Measurements from ENCODE around the gene PTPN9. TPM values are rescaled to one million over a fixed set of nuclear protein-coding genes. Genes with fewer than 3 reads are reported as not detected.
"Not testable (repeated sequence)": the region's sequence is repeated elsewhere in the genome, so short reads cannot be mapped to it uniquely, and the experiment has no call there.

PTPN9 gene
- total and polyA plus RNA-seq, 4 experiments from 2014 or later: 15.9 to 31.7 (median 21.5) TPM

DNA sequence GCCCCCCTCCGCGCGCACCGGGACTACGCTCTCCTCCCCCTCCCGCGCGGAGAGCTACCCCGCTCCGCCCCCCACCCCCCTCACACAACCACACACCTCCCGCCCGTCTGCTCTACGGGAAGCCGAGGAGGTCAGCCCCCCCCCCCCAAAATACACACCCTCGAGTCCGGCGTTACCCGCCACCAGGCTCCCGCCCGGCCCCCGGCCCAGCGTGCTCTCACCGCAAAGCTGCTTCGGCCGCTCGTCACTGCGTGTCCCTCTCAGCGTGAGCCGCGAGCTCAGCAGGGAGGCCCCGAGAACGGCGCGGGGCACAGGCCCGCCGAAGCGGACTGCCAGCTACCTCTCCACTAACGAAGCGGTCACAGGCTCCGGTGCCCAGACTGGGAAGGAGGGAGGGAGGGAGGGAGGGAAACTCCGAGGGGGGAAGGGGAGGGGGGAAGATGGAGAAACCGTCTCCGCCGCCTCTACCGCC is 127.9 kb downstream of the PTPN9 start:
- H3K27me3 Mint-ChIP-seq: peaks cover 0 to 2% of the 10 kb centered on the region in 2 donors
- Histone ChIP-seq H3K4me3 (ENCODE audit: low read length in 2 of 2) (peak overlapping the region; percentile 42 to 76), H3K27me3 (ENCODE audit: insufficient read depth, low read length) (no peaks in the 10 kb centered on the region), H3K27ac (ENCODE audit: low read depth, low read length) (peak overlapping the region; percentile 98), H3K4me1 (ENCODE audit: insufficient read depth, low read length) (peaks cover 57% of the 10 kb centered on the region), H3K9me3 (ENCODE audit: control insufficient read depth in 1 of 2, low read length in 2 of 2) (no peaks in the 10 kb centered on the region), H3K36me3 (ENCODE audit: insufficient read depth, low read length) (no peaks in the 10 kb centered on the region)
- H3K36me3 Mint-ChIP-seq: peaks cover 0 to 25% of the 10 kb centered on the region in 2 donors
- H3K9me3 Mint-ChIP-seq: no peaks in the 10 kb centered on the region
- peaks cover 36 to 74% (median 50%) of the 10 kb centered on the region in 4 donors for H3K4me1 Mint-ChIP-seq
- DNase-seq: no peak
- intact Hi-C loops (cut with micrococcal nuclease): loop anchor here (1.0 to 10.0 kb wide), 13 partner anchors 83 to 1974 kb away; partner anchors contain the start of genes ARID3B, C15orf39, CLK3 and COX5A
- H3K4me3 Mint-ChIP-seq: peak overlapping the region; percentile 90 to 99 (median 97)
- POLR2A ChIA-PET (ENCODE audit: partially characterized antibody): interaction anchor here (0.8 to 7.2 kb wide), 24 partner anchors 8 to 1457 kb away, joined by 3 to 222 read pairs (median 6); partner anchors contain the start of genes C15orf39, CLK3, CSK and IMP3
- CTCF ChIA-PET (ENCODE audit: partially characterized antibody): interaction anchor here (0.7 to 5.6 kb wide), 7 partner anchors 16 to 196 kb away, joined by 3 to 62 read pairs (median 4); partner anchors contain the start of genes IMP3, MAN2C1 and SNX33
- H3K27ac Mint-ChIP-seq: peak overlapping the region; percentile 98 to 100 (median 99)

DNA sequence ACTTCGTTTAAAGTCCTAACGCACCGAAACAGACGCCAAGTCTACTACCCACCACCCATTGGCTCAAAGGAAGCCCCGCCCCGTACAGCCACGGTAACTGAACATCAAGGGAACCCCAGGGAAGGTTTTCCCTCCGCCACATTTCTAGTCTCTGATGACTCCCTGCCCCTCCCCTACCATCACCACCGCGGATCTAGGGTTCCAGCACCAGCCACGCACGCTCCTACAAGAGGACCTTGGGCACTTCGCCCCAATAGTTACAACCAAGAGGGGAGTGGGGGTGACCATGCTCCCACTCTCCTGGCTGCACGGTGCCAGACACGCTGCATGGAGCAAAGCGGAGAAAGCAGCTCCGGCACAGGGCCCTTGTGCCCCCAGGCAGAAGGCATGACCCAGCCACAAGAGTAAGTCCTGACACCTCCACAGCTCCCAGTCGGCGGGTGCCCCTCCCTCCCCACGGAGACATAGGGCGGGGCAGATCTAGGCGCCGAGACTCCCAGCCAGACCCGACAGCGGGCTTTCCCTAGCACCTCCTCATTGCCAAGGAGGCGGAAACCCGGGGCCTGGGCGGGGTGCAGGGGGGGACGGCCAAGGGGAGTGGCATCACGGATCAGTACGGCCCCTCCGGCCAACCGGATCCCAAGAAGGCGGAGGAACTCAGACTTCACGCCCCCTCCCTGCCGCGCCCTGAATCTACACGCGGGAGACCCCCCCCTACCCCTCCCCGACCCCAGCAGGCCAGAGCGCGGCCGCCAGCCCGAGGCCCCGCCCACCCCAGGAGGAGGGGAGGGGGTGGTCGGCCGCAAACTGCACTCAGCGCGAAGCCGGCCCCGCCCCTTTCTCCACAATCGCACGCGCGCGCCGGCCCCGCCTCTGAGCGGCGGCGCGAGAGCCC is 128.6 kb downstream of the PTPN9 start:
- intact Hi-C loops (cut with micrococcal nuclease): loop anchor here (1.0 to 10.0 kb wide), 13 partner anchors 82 to 1974 kb away; partner anchors contain the start of genes ARID3B, C15orf39, CLK3 and COX5A
- peaks cover 0 to 2% of the 10 kb centered on the region in 2 donors for H3K27me3 Mint-ChIP-seq
- peak overlapping the region; percentile 58 to 81 for H3K4me3 ChIP-seq (ENCODE audit: low read length in 2 of 2)
- peak overlapping the region; percentile 90 to 98 (median 96) for H3K4me3 Mint-ChIP-seq
- peaks cover 0 to 22% of the 10 kb centered on the region in 2 donors for H3K36me3 Mint-ChIP-seq
- peak overlapping the region; percentile 91 to 100 (median 99) for H3K27ac Mint-ChIP-seq
- H3K27ac ChIP-seq (ENCODE audit: low read depth, low read length): peak overlapping the region; percentile 98
- POLR2A ChIA-PET (ENCODE audit: partially characterized antibody): interaction anchor here (0.8 to 7.2 kb wide), 15 partner anchors 9 to 852 kb away, joined by 3 to 222 read pairs (median 8); partner anchors contain the start of genes CLK3, IMP3, MAN2C1 and NEIL1
- H3K27me3 ChIP-seq (ENCODE audit: insufficient read depth, low read length): no peaks in the 10 kb centered on the region
- DNase-seq: peak; percentile 91 to 99 (median 94)
- H3K4me1 ChIP-seq (ENCODE audit: insufficient read depth, low read length): peaks cover 61% of the 10 kb centered on the region
- H3K36me3 ChIP-seq (ENCODE audit: insufficient read depth, low read length): no peaks in the 10 kb centered on the region
- H3K9me3 ChIP-seq (ENCODE audit: control insufficient read depth in 1 of 2, low read length in 2 of 2): no peaks in the 10 kb centered on the region
- H3K9me3 Mint-ChIP-seq: no peaks in the 10 kb centered on the region
- CTCF ChIA-PET (ENCODE audit: partially characterized antibody): interaction anchor here (0.9 to 5.6 kb wide), 5 partner anchors 31 to 190 kb away, joined by 3 to 62 read pairs (median 7); partner anchors contain the start of genes IMP3 and MAN2C1
- H3K4me1 Mint-ChIP-seq: peaks cover 40 to 76% (median 53%) of the 10 kb centered on the region in 4 donors

DNA sequence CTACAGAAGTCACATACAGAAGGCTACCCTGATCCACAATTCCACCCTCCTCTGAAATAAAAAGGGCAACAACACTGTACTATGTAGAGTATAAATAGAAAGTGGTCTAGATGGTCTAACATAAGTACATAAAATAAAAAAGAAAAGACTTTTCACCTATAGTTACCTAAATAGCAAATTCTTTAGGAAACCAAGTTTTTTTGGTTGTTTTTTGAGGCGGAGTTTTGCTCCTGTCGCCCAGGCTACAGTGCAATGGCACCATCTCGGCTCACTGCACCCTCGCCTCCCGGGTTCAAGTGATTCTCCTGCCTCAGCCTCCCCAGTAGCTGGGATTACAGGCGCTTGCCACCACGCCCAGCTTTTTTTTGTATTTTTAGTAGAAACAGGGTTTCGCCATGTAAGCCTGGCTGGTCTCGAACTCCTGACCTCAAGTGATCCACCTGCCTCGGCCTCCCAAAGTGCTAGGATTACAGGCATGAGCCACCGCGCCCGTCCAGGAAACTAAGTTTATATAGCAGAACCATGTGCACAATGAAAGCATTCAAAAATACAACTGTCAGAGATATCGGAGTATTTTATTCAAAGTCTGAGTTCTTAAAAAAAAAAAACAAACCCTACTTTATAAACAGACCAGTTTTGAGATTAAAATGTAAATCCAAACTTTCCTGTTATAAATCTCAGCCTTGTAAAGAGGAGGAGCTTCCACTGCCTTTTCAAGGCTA is 129.4 kb downstream of the PTPN9 start:
- no peak for DNase-seq
- H3K4me1 Mint-ChIP-seq: peaks cover 40 to 77% (median 54%) of the 10 kb centered on the region in 4 donors
- H3K27me3 Mint-ChIP-seq: peaks cover 0 to 2% of the 10 kb centered on the region in 2 donors
- H3K36me3 Mint-ChIP-seq: peaks cover 0 to 19% of the 10 kb centered on the region in 2 donors
- no peaks in the 10 kb centered on the region for H3K36me3 ChIP-seq (ENCODE audit: insufficient read depth, low read length)
- no peaks in the 10 kb centered on the region for H3K9me3 ChIP-seq (ENCODE audit: control insufficient read depth in 1 of 2, low read length in 2 of 2)
- H3K4me3 Mint-ChIP-seq: peak overlapping the region; percentile 90 to 98 (median 96)
- POLR2A ChIA-PET (ENCODE audit: partially characterized antibody): interaction anchor here (0.6 to 7.2 kb wide), 11 partner anchors 8 to 503 kb away, joined by 3 to 222 read pairs (median 8); partner anchors contain the start of genes IMP3, MAN2C1, NEIL1 and PTPN9
- peak overlapping the region; percentile 98 for H3K27ac ChIP-seq (ENCODE audit: low read depth, low read length)
- intact Hi-C loops (cut with micrococcal nuclease): loop anchor here (2.0 to 10.0 kb wide), 9 partner anchors 97 to 1975 kb away; partner anchors contain the start of genes ARID3B, C15orf39, CLK3 and COX5A
- H3K27ac Mint-ChIP-seq: peak overlapping the region; percentile 91 to 99 (median 98)
- H3K4me3 ChIP-seq (ENCODE audit: low read length in 2 of 2): peak overlapping the region; percentile 58 to 81
- peaks cover 69% of the 10 kb centered on the region for H3K4me1 ChIP-seq (ENCODE audit: insufficient read depth, low read length)
- H3K9me3 Mint-ChIP-seq: no peaks in the 10 kb centered on the region
- CTCF ChIA-PET (ENCODE audit: partially characterized antibody): interaction anchor here (2.1 kb wide), 1 partner anchor 82 kb away, joined by 7 read pairs; the partner anchor contains the start of gene MAN2C1
- no peaks in the 10 kb centered on the region for H3K27me3 ChIP-seq (ENCODE audit: insufficient read depth, low read length)

DNA sequence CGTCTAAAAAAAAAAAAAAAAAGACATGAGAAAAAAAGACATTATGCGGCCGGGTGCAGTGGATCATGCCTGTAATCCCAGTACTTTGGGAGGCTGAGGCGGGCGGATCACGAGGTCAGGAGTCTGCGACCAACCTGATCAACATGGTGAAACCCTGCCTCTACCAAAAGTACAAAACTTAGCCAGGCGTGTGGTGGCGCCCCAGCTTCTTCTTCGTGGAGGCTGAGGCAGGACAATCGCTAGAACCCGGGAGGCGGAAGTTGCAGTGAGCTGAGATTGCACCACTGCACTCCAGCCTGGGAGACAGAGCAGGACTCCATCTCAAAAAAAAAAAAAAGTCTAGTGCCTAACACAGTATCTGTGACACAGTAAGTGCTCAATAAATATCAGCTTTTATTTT is 130.9 kb downstream of the PTPN9 start:
- DNase-seq; H3K27ac ChIP-seq (ENCODE audit: low read depth, low read length); H3K27me3 ChIP-seq (ENCODE audit: insufficient read depth, low read length); H3K9me3 Mint-ChIP-seq; H3K9me3 ChIP-seq (ENCODE audit: control insufficient read depth in 1 of 2, low read length in 2 of 2); H3K27me3 Mint-ChIP-seq; H3K36me3 ChIP-seq (ENCODE audit: insufficient read depth, low read length); intact Hi-C loops (cut with micrococcal nuclease); H3K4me3 ChIP-seq (ENCODE audit: low read length in 2 of 2): not testable (repeated sequence)
- CTCF ChIA-PET (ENCODE audit: partially characterized antibody): interaction anchor here (2.1 kb wide), 1 partner anchor 80 kb away, joined by 7 read pairs; the partner anchor contains the start of gene MAN2C1
- POLR2A ChIA-PET (ENCODE audit: partially characterized antibody): interaction anchor here (1.1 kb wide), 1 partner anchor 25 kb away, joined by 4 read pairs; no protein-coding TSS in a partner anchor
- Mint-ChIP-seq H3K27ac (peak overlapping the region in 2 of 7 donors; percentile 29 to 98), H3K36me3 (peaks cover 0 to 20% of the 10 kb centered on the region in 2 donors), H3K4me3 (peak overlapping the region in 2 of 8 donors; percentile 23 to 40), H3K4me1 (peaks cover 38 to 75% (median 57%) of the 10 kb centered on the region in 4 donors)
- peaks cover 79% of the 10 kb centered on the region for H3K4me1 ChIP-seq (ENCODE audit: insufficient read depth, low read length)

DNA sequence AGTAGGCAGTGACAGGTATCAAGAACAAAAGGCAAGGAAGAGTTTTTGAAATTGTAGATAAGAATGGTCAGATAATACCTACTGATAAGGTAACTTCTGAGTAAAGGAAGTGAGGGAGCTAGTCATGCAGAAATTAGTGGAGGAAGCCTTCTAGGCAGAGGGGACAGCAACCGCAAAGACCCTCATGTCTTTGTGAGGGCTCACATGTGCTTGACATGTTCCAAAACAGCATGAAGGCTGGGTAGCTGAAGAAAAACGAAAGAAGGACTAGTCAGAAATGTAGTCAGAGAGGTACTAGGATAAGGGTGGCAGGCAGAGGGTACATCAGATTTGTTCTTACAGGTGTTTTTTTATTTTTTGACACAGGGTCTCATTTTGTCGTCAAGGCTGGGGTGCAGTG is 133.0 kb downstream of the PTPN9 start:
- H3K4me1 Mint-ChIP-seq: peaks cover 36 to 67% (median 56%) of the 10 kb centered on the region in 4 donors
- ChIA-PET CTCF (ENCODE audit: partially characterized antibody) (interaction anchor here (0.8 to 3.0 kb wide), 5 partner anchors 8 to 659 kb away, joined by 3 to 12 read pairs (median 3); partner anchors contain the start of gene MAN2C1), POLR2A (ENCODE audit: partially characterized antibody) (interaction anchor here (0.7 to 2.9 kb wide), 8 partner anchors 9 to 194 kb away, joined by 3 to 41 read pairs (median 4); partner anchors contain the start of genes IMP3 and MAN2C1)
- H3K9me3 ChIP-seq (ENCODE audit: control insufficient read depth in 1 of 2, low read length in 2 of 2): no peaks in the 10 kb centered on the region
- intact Hi-C loops (cut with micrococcal nuclease): no loop called here
- H3K36me3 Mint-ChIP-seq: peaks cover 0 to 19% of the 10 kb centered on the region in 2 donors
- H3K9me3 Mint-ChIP-seq: no peaks in the 10 kb centered on the region
- peaks cover 78% of the 10 kb centered on the region for H3K4me1 ChIP-seq (ENCODE audit: insufficient read depth, low read length)
- no peaks in the 10 kb centered on the region for H3K27me3 Mint-ChIP-seq
- no peak overlapping the region for H3K4me3 ChIP-seq (ENCODE audit: low read length in 2 of 2)
- no peak overlapping the region for H3K27ac ChIP-seq (ENCODE audit: low read depth, low read length)
- H3K27me3 ChIP-seq (ENCODE audit: insufficient read depth, low read length): no peaks in the 10 kb centered on the region
- no peaks in the 10 kb centered on the region for H3K36me3 ChIP-seq (ENCODE audit: insufficient read depth, low read length)
- H3K4me3 Mint-ChIP-seq: peak overlapping the region; percentile 10 to 83 (median 58)
- peak in 4 of 5 donors; percentile 15 to 48 (median 22) for DNase-seq
- H3K27ac Mint-ChIP-seq: peak overlapping the region; percentile 1 to 76 (median 46)

DNA sequence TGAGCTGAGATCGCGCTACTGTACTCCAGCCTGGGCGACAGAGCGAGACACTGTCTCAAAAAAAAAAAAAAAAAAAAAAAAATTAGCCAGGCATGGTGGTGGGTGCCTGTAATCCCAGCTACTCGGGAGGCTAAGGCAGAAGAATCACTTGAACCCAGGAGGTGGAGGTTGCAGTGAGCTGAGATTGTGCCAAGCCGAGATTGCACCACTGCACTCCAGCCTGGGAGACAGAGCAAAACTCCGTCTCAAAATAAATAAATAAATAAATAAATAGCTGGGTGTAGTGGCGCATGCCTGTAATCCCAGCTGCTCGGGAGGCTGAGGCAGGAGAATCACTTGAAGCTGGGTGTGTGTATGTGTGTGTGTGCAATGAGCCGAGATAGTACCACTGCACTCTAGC is 133.8 kb downstream of the PTPN9 start:
- H3K27ac Mint-ChIP-seq: not testable (repeated sequence)

More for the DNA sequence above, 133.8 kb downstream of the PTPN9 start:
- POLR2A ChIA-PET (ENCODE audit: partially characterized antibody): interaction anchor here (0.8 to 2.9 kb wide), 6 partner anchors 10 to 195 kb away, joined by 3 to 41 read pairs (median 6); partner anchors contain the start of genes IMP3 and MAN2C1
- H3K27ac ChIP-seq (ENCODE audit: low read depth, low read length); H3K9me3 Mint-ChIP-seq; H3K36me3 ChIP-seq (ENCODE audit: insufficient read depth, low read length); H3K4me3 ChIP-seq (ENCODE audit: low read length in 2 of 2); H3K27me3 ChIP-seq (ENCODE audit: insufficient read depth, low read length); intact Hi-C loops (cut with micrococcal nuclease); H3K4me3 Mint-ChIP-seq; H3K27me3 Mint-ChIP-seq; DNase-seq; H3K9me3 ChIP-seq (ENCODE audit: control insufficient read depth in 1 of 2, low read length in 2 of 2): not testable (repeated sequence)
- H3K4me1 Mint-ChIP-seq: peaks cover 35 to 69% (median 55%) of the 10 kb centered on the region in 4 donors
- H3K36me3 Mint-ChIP-seq: peaks cover 0 to 18% of the 10 kb centered on the region in 2 donors
- CTCF ChIA-PET (ENCODE audit: partially characterized antibody): interaction anchor here (1.1 to 3.0 kb wide), 3 partner anchors 9 to 78 kb away, joined by 3 to 12 read pairs (median 4); partner anchors contain the start of gene MAN2C1
- H3K4me1 ChIP-seq (ENCODE audit: insufficient read depth, low read length): peaks cover 76% of the 10 kb centered on the region

Measured in CD4-positive, alpha-beta memory T cell (primary cell).